Measurements from ENCODE around the gene RAD51B. TPM values are rescaled to one million over a fixed set of nuclear protein-coding genes. Genes with fewer than 3 reads are reported as not detected.
A peak's percentile ranks its signal among the peaks of the same experiment; 100 is the strongest.

RAD51B gene
- total and polyA plus RNA-seq, 2 experiments from 2014 or later: 10.1 to 18.0 TPM

- Histone ChIP-seq H3K79me2 (no peaks in the 10 kb centered on the region), H3K36me3 (replicated peaks; ENCODE audit: insufficient read depth, low read depth) (no peaks in the 10 kb centered on the region), H2AFZ (no peak overlapping the region), H3K9me3 (ENCODE audit: low read depth) (no peaks in the 10 kb centered on the region), H3K9me2 (replicated peaks; ENCODE audit: insufficient read depth) (no peaks in the 10 kb centered on the region), H3K27me3 (no peaks in the 10 kb centered on the region), H3K4me1 (ENCODE audit: insufficient read depth) (peaks cover 3% of the 10 kb centered on the region), H3K4me3 (no peak overlapping the region), H3K27ac (peak overlapping the region; percentile 1), H4K20me1 (ENCODE audit: insufficient read depth, poor library complexity, severe bottlenecking) (no peaks in the 10 kb centered on the region), H3K4me2 (no peak overlapping the region)
- TF ChIP-seq EZH2 (IDR thresholded peaks at IDR 0.05; ENCODE audit: borderline replicate concordance) (no peak), EZH2phosphoT487 (IDR thresholded peaks at IDR 0.05; ENCODE audit: low read depth, severe bottlenecking, unreplicated experiment) (no peak), CTCF (IDR thresholded peaks at IDR 0.05; ENCODE audit: poor library complexity) (no peak)
- WGBS (ENCODE audit: low lambda C conversion rate, missing lambda C conversion rate): 52% methylated on average over 1 of the region's 1 CpG
- DNase-seq (ENCODE audit: low spot score): peak; percentile 8
These were observed 73.0 kb downstream of the RAD51B start for GRCh38 chr14:67892466-67893100.

GRCh38 chr14:67900231-67900630 lies 80.7 kb downstream of the RAD51B start:
- Histone ChIP-seq H3K4me1 (ENCODE audit: insufficient read depth) (no peaks in the 10 kb centered on the region), H3K79me2 (no peaks in the 10 kb centered on the region), H3K9me2 (replicated peaks; ENCODE audit: insufficient read depth) (no peaks in the 10 kb centered on the region), H2AFZ (no peak overlapping the region), H3K9me3 (ENCODE audit: low read depth) (no peaks in the 10 kb centered on the region), H3K4me3 (no peak overlapping the region), H3K36me3 (replicated peaks; ENCODE audit: insufficient read depth, low read depth) (no peaks in the 10 kb centered on the region), H3K27ac (no peak overlapping the region), H3K27me3 (no peaks in the 10 kb centered on the region), H3K4me2 (no peak overlapping the region), H4K20me1 (ENCODE audit: insufficient read depth, poor library complexity, severe bottlenecking) (no peaks in the 10 kb centered on the region)
- no peak for DNase-seq (ENCODE audit: low spot score)
- TF ChIP-seq CTCF (IDR thresholded peaks at IDR 0.05; ENCODE audit: poor library complexity) (no peak), EZH2phosphoT487 (IDR thresholded peaks at IDR 0.05; ENCODE audit: low read depth, severe bottlenecking, unreplicated experiment) (no peak)
- WGBS (ENCODE audit: low lambda C conversion rate, missing lambda C conversion rate): 40% methylated on average over 1 of the region's 1 CpG

GRCh38 chr14:67908052-67908754 lies 88.6 kb downstream of the RAD51B start:
- no peak overlapping the region for H3K4me3 ChIP-seq
- H3K27ac ChIP-seq: no peak overlapping the region
- no peak overlapping the region for H2AFZ ChIP-seq
- TF ChIP-seq CTCF (IDR thresholded peaks at IDR 0.05; ENCODE audit: poor library complexity) (no peak), EZH2 (IDR thresholded peaks at IDR 0.05; ENCODE audit: borderline replicate concordance) (no peak), EZH2phosphoT487 (IDR thresholded peaks at IDR 0.05; ENCODE audit: low read depth, severe bottlenecking, unreplicated experiment) (no peak)
- no peaks in the 10 kb centered on the region for H3K9me2 ChIP-seq (replicated peaks; ENCODE audit: insufficient read depth)
- H3K36me3 ChIP-seq (replicated peaks; ENCODE audit: insufficient read depth, low read depth): no peaks in the 10 kb centered on the region
- no peaks in the 10 kb centered on the region for H3K27me3 ChIP-seq
- H3K4me1 ChIP-seq (ENCODE audit: insufficient read depth): no peaks in the 10 kb centered on the region
- DNase-seq (ENCODE audit: low spot score): no peak
- H3K9me3 ChIP-seq (ENCODE audit: low read depth): no peaks in the 10 kb centered on the region
- H3K4me2 ChIP-seq: no peak overlapping the region
- no peaks in the 10 kb centered on the region for H4K20me1 ChIP-seq (ENCODE audit: insufficient read depth, poor library complexity, severe bottlenecking)
- no peaks in the 10 kb centered on the region for H3K79me2 ChIP-seq

Data from hepatocyte (in vitro differentiated cells).